SK-N-SH treated with all-trans-retinoic acid at 6 μM for 48 hours (cell line): Measurements from ENCODE around the gene ZMYM2.

Experiments
- ATAC-seq: fragments of 200-7000 bp; cut with Tn5 transposase; 3 replicates; pipeline ENCODE4 v1.9.1; 2020; ENCODE audit warnings: mild to moderate bottlenecking, moderate library complexity
- CSDC2 ChIP-seq: fragments of 250-450 bp; sonication (Bioruptor Pico); IDR thresholded peaks from 2 replicates; pipeline ENCODE4 v1.5.0; 2020; ENCODE audit warnings: mild to moderate bottlenecking, moderate library complexity
- CSRNP3 ChIP-seq: fragments of 250-450 bp; sonication (Bioruptor Pico); IDR thresholded peaks from 2 replicates; pipeline ENCODE4 v1.5.1; 2021; ENCODE audit warnings: mild to moderate bottlenecking, moderate library complexity
- ESRRG ChIP-seq: fragments of 250-450 bp; sonication (Bioruptor Pico); IDR thresholded peaks from 2 replicates; pipeline ENCODE4 v1.6.1; 2021; ENCODE audit warnings: mild to moderate bottlenecking
- GLIS3 ChIP-seq: fragments of 250-450 bp; sonication (Bioruptor Pico); IDR thresholded peaks from 2 replicates; pipeline ENCODE4 v1.5.0; 2020; ENCODE audit warnings: mild to moderate bottlenecking, moderate library complexity
- ISL1 ChIP-seq: fragments of 250-450 bp; sonication (Bioruptor Pico); IDR thresholded peaks from 2 replicates; pipeline ENCODE4 v2.1.2; 2022; ENCODE audit warnings: mild to moderate bottlenecking, moderate library complexity
- POU6F1 ChIP-seq: fragments of 250-450 bp; sonication (Bioruptor Pico); IDR thresholded peaks from 2 replicates; pipeline ENCODE4 v1.8.0; 2021; ENCODE audit warnings: low read depth, mild to moderate bottlenecking, moderate library complexity, borderline replicate concordance
- RARB ChIP-seq: fragments of 250-450 bp; sonication (Bioruptor Pico); IDR thresholded peaks from 2 replicates; pipeline ENCODE4 v1.8.0; 2021; ENCODE audit warnings: mild to moderate bottlenecking, moderate library complexity
- SNAI2 ChIP-seq: fragments of 250-450 bp; sonication (Bioruptor Pico); IDR thresholded peaks from 2 replicates; pipeline ENCODE4 v1.5.0; 2020; ENCODE audit warnings: mild to moderate bottlenecking, moderate library complexity
- TOX ChIP-seq: fragments of 250-450 bp; sonication (Bioruptor Pico); IDR thresholded peaks from 2 replicates; pipeline ENCODE4 v1.8.0; 2021; ENCODE audit warnings: mild to moderate bottlenecking, moderate library complexity, borderline replicate concordance
- ZC3H10 ChIP-seq: fragments of 250-450 bp; sonication (Bioruptor Pico); IDR thresholded peaks from 2 replicates; pipeline ENCODE4 v1.5.1; 2021; ENCODE audit warnings: mild to moderate bottlenecking, moderate library complexity
- ZFP3 ChIP-seq: fragments of 250-450 bp; sonication (Bioruptor Pico); IDR thresholded peaks from 2 replicates; pipeline ENCODE4 v1.5.0; 2020; ENCODE audit warnings: mild to moderate bottlenecking, moderate library complexity
- ZNF565 ChIP-seq: fragments of 450-650 bp; formaldehyde crosslinking; conservative IDR thresholded peaks from 2 replicates; pipeline ENCODE4 v1.5.0; 2020; ENCODE audit warnings: low read depth, mild to moderate bottlenecking, moderate library complexity
- ZNF70 ChIP-seq: fragments of 450-650 bp; formaldehyde crosslinking; IDR thresholded peaks from 2 replicates; pipeline ENCODE4 v1.5.0; 2020; ENCODE audit warnings: mild to moderate bottlenecking, moderate library complexity
- ZNF8 ChIP-seq: fragments of 450-650 bp; formaldehyde crosslinking; IDR thresholded peaks from 2 replicates; pipeline ENCODE4 v1.5.0; 2020; ENCODE audit warnings: mild to moderate bottlenecking, moderate library complexity
- TF ChIP-seq, protein P1 (sequence below): fragments of 250-450 bp; sonication (Bioruptor Pico); IDR thresholded peaks from 2 replicates; pipeline ENCODE4 v1.8.0; 2020; ENCODE audit warnings: mild to moderate bottlenecking, moderate library complexity, borderline replicate concordance

Gene ZMYM2

GRCh38 chr13:19955873-19956559 lies 2.5 kb upstream of the ZMYM2 start:
- no peak for ATAC-seq

GRCh38 chr13:19957320-19958154 lies 990 bp upstream of the ZMYM2 start:
- ATAC-seq: peak; percentile 38
- TF ChIP-seq ZNF70 (CRISPR knock-in tag): no peak
- TF ChIP-seq TOX: no peak
- TF ChIP-seq CSDC2 (CRISPR knock-in tag): 0 out of 2 replicates have a peak, but pooled peaks have one; percentile 22
- TF ChIP-seq GLIS3: peak; percentile 53; the same call in 1 of the 2 replicates
- TF ChIP-seq ZFP3 (CRISPR knock-in tag): 0 out of 2 replicates have a peak, but pooled peaks have one; percentile 37

More at GRCh38 chr13:19955873-19956559, 2.5 kb upstream of the ZMYM2 start:
- TF ChIP-seq RARB: no peak
- no peak for TF ChIP-seq TOX
- no peak for TF ChIP-seq POU6F1 (CRISPR knock-in tag)
- TF ChIP-seq SNAI2 (CRISPR knock-in tag): no peak
- peak; percentile 96 for TF ChIP-seq ZNF8 (CRISPR knock-in tag)

DNA sequence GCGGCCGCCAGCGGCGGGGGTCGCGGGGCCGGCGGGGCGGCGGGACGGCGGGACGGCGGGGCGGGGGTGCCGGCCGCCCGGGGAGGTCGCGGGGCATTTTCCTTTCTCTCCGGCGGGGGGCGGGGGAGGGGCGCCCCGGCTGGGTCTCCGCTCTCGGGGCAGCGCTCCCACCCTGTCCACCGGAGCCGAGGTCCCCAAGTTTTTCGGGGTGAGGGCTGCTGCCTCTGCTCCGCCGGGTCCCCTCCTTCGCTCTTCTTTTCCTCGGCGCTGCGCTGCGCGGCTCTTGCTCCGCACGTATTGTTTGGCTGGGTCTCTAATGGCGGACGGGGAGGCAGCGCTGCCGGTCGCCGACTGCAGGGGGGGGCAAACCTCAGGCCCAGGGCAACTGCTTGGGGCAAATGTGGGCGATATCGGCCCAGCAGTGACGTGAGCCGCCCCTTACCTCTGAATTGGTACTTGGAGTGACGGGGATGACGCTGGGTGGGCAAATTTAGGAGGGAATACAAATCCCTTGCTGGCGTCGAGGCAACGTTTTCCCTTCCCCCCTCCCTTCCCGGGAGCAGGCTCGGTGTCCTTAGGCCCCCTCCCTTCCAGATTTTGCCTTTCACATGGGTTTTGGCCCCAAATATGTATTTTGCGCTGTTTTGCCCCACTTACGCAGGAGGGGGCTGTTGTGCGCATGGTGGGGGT lies 759 bp downstream of the ZMYM2 start:
- peak; percentile 14 for ATAC-seq
- TF ChIP-seq, protein P1, sequence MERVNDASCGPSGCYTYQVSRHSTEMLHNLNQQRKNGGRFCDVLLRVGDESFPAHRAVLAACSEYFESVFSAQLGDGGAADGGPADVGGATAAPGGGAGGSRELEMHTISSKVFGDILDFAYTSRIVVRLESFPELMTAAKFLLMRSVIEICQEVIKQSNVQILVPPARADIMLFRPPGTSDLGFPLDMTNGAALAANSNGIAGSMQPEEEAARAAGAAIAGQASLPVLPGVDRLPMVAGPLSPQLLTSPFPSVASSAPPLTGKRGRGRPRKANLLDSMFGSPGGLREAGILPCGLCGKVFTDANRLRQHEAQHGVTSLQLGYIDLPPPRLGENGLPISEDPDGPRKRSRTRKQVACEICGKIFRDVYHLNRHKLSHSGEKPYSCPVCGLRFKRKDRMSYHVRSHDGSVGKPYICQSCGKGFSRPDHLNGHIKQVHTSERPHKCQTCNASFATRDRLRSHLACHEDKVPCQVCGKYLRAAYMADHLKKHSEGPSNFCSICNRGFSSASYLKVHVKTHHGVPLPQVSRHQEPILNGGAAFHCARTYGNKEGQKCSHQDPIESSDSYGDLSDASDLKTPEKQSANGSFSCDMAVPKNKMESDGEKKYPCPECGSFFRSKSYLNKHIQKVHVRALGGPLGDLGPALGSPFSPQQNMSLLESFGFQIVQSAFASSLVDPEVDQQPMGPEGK: peak; percentile 69; the same call in 1 of the 2 replicates
- no peak for TF ChIP-seq ZC3H10 (CRISPR knock-in tag)
- no peak for TF ChIP-seq CSRNP3

DNA sequence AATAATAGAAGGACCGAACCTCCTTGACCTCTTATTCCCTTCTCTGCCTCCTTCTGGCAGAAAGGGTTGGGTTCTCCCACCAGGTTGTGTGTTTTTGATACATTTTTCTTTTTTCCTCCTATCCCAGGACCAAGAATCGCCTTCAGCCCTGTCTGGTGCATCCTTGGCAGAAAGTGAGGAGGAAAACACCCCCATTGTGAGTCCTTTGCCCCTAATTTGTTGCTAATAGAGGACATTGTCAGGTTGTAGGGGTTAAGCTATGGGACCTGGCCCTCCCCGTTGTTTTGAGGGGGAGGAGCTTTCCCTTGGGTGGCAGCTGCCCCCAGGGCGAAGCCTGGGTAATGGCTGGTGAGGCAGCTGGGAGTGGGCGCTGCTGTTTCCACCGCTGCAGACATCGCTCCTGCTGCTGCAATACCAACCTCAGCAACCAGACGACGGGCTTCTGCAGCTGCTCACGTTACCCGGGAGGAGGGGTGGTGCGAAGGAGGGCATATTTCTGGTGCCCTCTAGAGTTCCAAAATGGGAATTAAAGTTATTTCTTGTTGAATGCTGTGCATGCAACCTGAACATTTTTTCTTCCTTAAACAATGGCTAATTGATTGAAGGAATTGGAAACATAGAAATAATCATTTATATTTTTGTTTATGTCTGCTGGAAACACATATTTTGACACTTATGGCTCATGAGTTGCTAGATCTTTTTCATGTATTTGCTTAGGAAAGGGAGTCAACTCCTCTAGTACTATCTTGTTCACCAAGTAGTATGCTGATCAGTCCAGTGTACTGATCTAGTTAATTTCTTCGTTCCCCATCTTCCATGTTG lies 1.5 kb downstream of the ZMYM2 start:
- TF ChIP-seq ISL1 (CRISPR knock-in tag) (no peak), ZFP3 (CRISPR knock-in tag) (peak; percentile 73; the same call in 1 of the 2 replicates), CSDC2 (CRISPR knock-in tag) (no peak), ESRRG (no peak), GLIS3 (no peak), ZC3H10 (CRISPR knock-in tag) (no peak), ZNF565 (CRISPR knock-in tag) (no peak), CSRNP3 (no peak), ZNF70 (CRISPR knock-in tag) (peak; percentile 50; the same call in 1 of the 2 replicates)
- peak; percentile 71 for ATAC-seq

- no peak for ATAC-seq
- TF ChIP-seq ZFP3 (CRISPR knock-in tag) (no peak), POU6F1 (CRISPR knock-in tag) (no peak), TOX (no peak), ZNF8 (CRISPR knock-in tag) (no peak), RARB (no peak), SNAI2 (CRISPR knock-in tag) (no peak), ZNF565 (CRISPR knock-in tag) (no peak), GLIS3 (no peak)
- TF ChIP-seq, protein P1: no peak
Measured at GRCh38 chr13:19960653-19960976, 2.1 kb downstream of the ZMYM2 start.
